HepG2 (cell line): ENCODE measurements around the gene TMEM9B. TPM values are rescaled to one million over a fixed set of nuclear protein-coding genes. Genes with fewer than 3 reads are reported as not detected.

Source experiments
- ATAC-seq: fragments of 200-7000 bp; cut with Tn5 transposase; 3 replicates; pipeline ENCODE4 v1.9.1; 2020; ENCODE audit warnings: mild to moderate bottlenecking, moderate library complexity
- BruUV-seq: library from RNA; stranded (reverse); fragments of 400-500 nt; replicated peaks from 2 replicates; lab custom pipeline; 2021; lab: Mats Ljungman, UMichigan
- CTCF ChIA-PET: fragments of 300-600 bp; formaldehyde crosslinking; extraction: SDS; loops from one replicate; lab custom pipeline; 2021; ENCODE audit warnings: low total read pairs, inconsistent platforms, low intra/inter-chr PET ratio; lab: Yijun Ruan, JAX
- POLR2A ChIA-PET: fragments of 350-600 bp; sonication (Branson Sonifier 250); formaldehyde crosslinking; loops from one replicate; lab custom pipeline; 2020; ENCODE audit warnings: antibody characterized with exemption, inconsistent platforms; lab: Yijun Ruan, JAX
- DNase-seq: peaks from one replicate; pipeline ENCODE4 v3.0.0-alpha.2; 2015; ENCODE audit warnings: low spot score
- FAIRE-seq: peaks from 3 replicates; lab custom pipeline; 2011; peaks lifted over from hg19 to GRCh38; lab: Jason Lieb, UNC
- H2AFZ ChIP-seq: one replicate; pipeline ENCODE4 v1.6.1; 2011; ENCODE audit warnings: low read length, inconsistent platforms
- H3K27ac ChIP-seq: fragments of 300-600 bp; 3 replicates; pipeline ENCODE4 v1.8.0; 2011; ENCODE audit warnings: mixed run types, mild to moderate bottlenecking, mixed read lengths, low read length, inconsistent platforms; ENCODE audit not compliant: insufficient read depth; ENCODE audit errors: extremely low read length
- H3K27me3 ChIP-seq, 2 experiments: fragments of 200-600 bp in 1 of 2; 2 replicates in 1 of 2; 3 replicates in 1 of 2; pipeline versions ENCODE4 v1.6.0 to v1.8.0; 2011; ENCODE audit warnings: low read length in 2 of 2, mild to moderate bottlenecking in 2 of 2, moderate library complexity in 2 of 2, inconsistent platforms in 1 of 2; ENCODE audit not compliant: insufficient read depth in 2 of 2, control insufficient read depth in 1 of 2
- H3K36me3 ChIP-seq, 2 experiments: fragments of 200-600 bp in 1 of 2; replicated peaks in 1 of 2; 2 replicates in 1 of 2; 3 replicates in 1 of 2; pipeline versions ENCODE4 v1.5.1 to v1.8.0; 2011; ENCODE audit warnings: low read length in 2 of 2, inconsistent platforms in 1 of 2; ENCODE audit not compliant: insufficient read depth in 2 of 2, control insufficient read depth in 1 of 2
- H3K4me1 ChIP-seq: 2 replicates; pipeline ENCODE4 v1.5.1; 2012; ENCODE audit warnings: low read length, inconsistent platforms; ENCODE audit not compliant: insufficient read depth
- H3K4me2 ChIP-seq: 2 replicates; pipeline ENCODE4 v1.6.0; 2011; ENCODE audit warnings: low read depth, low read length, inconsistent platforms
- H3K4me3 ChIP-seq, 3 experiments: fragments of 200-600 bp in 1 of 3; sonication (generic), shearing (Covaris generic) in 1 of 3; replicated peaks in 1 of 3; 2 replicates each; pipeline ENCODE4 v1.5.1; 2011 to 2016; ENCODE audit warnings: low read length in 3 of 3, inconsistent platforms in 2 of 3, low read depth in 2 of 3, mild to moderate bottlenecking in 2 of 3, control low read depth in 1 of 3, mixed read lengths in 1 of 3; ENCODE audit not compliant: insufficient read depth in 1 of 3
- H3K79me2 ChIP-seq: one replicate; pipeline ENCODE4 v1.6.1; 2011; ENCODE audit warnings: low read length, inconsistent platforms; ENCODE audit not compliant: insufficient read depth
- H3K9ac ChIP-seq: 2 replicates; pipeline ENCODE4 v1.6.0; 2011; ENCODE audit warnings: mild to moderate bottlenecking, low read depth, low read length, inconsistent platforms; ENCODE audit not compliant: insufficient read depth
- H3K9me3 ChIP-seq: 2 replicates; pipeline ENCODE4 v1.5.1; 2012; ENCODE audit warnings: mild to moderate bottlenecking, low read length
- H4K20me1 ChIP-seq: 2 replicates; pipeline ENCODE4 v1.6.0; 2011; ENCODE audit warnings: inconsistent platforms, mild to moderate bottlenecking, low read length, moderate library complexity; ENCODE audit not compliant: insufficient read depth
- CBFB ChIP-seq: sonication (generic); formaldehyde crosslinking; IDR thresholded peaks from 2 replicates; pipeline ENCODE4 v1.4.0; 2020; ENCODE audit warnings: missing genetic modification reagents
- DMAP1 ChIP-seq: IDR thresholded peaks from 2 replicates; pipeline ENCODE4 v1.6.1; 2016
- FOXO4 ChIP-seq: sonication (generic); formaldehyde crosslinking; conservative IDR thresholded peaks from 2 replicates; pipeline ENCODE4 v1.8.1; 2023; ENCODE audit warnings: missing genetic modification reagents
- HOXA3 ChIP-seq: sonication (generic); formaldehyde crosslinking; IDR thresholded peaks from 2 replicates; pipeline ENCODE4 v1.5.0; 2020; ENCODE audit warnings: missing genetic modification reagents
- KLF6 ChIP-seq: IDR thresholded peaks from 2 replicates; pipeline ENCODE4 v1.8.0; 2016; ENCODE audit warnings: missing biosample characterization, missing genetic modification reagents
- MLLT10 ChIP-seq: sonication (generic); formaldehyde crosslinking; IDR thresholded peaks from 2 replicates; pipeline ENCODE4 v1.4.0; 2020; ENCODE audit warnings: missing genetic modification reagents
- NFE2L1 ChIP-seq: sonication (generic); formaldehyde crosslinking; IDR thresholded peaks from 2 replicates; pipeline ENCODE4 v1.4.0; 2020; ENCODE audit warnings: missing genetic modification reagents, mild to moderate bottlenecking, borderline replicate concordance
- PHF20 ChIP-seq: sonication (generic); formaldehyde crosslinking; IDR thresholded peaks from 2 replicates; pipeline ENCODE4 v1.5.0; 2020; ENCODE audit warnings: mild to moderate bottlenecking, missing genetic modification reagents
- PRMT3 ChIP-seq: sonication (generic); formaldehyde crosslinking; IDR thresholded peaks from 2 replicates; pipeline ENCODE4 v1.8.1; 2022; ENCODE audit warnings: low read depth, mild to moderate bottlenecking, moderate library complexity, missing genetic modification reagents, borderline replicate concordance
- SAFB2 ChIP-seq: sonication (generic); formaldehyde crosslinking; IDR thresholded peaks from 2 replicates; pipeline ENCODE4 v1.5.1; 2020; ENCODE audit warnings: missing genetic modification reagents, low read depth, mild to moderate bottlenecking, borderline replicate concordance
- SKI ChIP-seq: fragments of 450-650 bp; IDR thresholded peaks from one replicate; pipeline ENCODE4 v1.6.1; 2018; ENCODE audit warnings: mild to moderate bottlenecking; ENCODE audit not compliant: partially characterized antibody
- SNAPC2 ChIP-seq: sonication (generic); formaldehyde crosslinking; IDR thresholded peaks from 2 replicates; pipeline ENCODE4 v1.8.1; 2022; ENCODE audit warnings: mild to moderate bottlenecking, missing genetic modification reagents
- SP4 ChIP-seq: sonication (generic); formaldehyde crosslinking; IDR thresholded peaks from 2 replicates; pipeline ENCODE4 v1.8.1; 2023; ENCODE audit warnings: mild to moderate bottlenecking, missing genetic modification reagents
- ZBTB1 ChIP-seq: sonication (generic); formaldehyde crosslinking; IDR thresholded peaks from 2 replicates; pipeline ENCODE4 v1.4.0; 2020; ENCODE audit warnings: missing genetic modification reagents, borderline replicate concordance
- ZNF160 ChIP-seq: sonication (generic); formaldehyde crosslinking; IDR thresholded peaks from 2 replicates; pipeline ENCODE4 v1.8.0; 2022; ENCODE audit warnings: mild to moderate bottlenecking, inconsistent platforms, missing genetic modification reagents
- ZNF253 ChIP-seq: sonication (generic); formaldehyde crosslinking; IDR thresholded peaks from 2 replicates; pipeline ENCODE4 v1.8.0; 2022; ENCODE audit warnings: mild to moderate bottlenecking, missing genetic modification reagents, borderline replicate concordance
- ZNF446 ChIP-seq: sonication (generic); formaldehyde crosslinking; IDR thresholded peaks from 2 replicates; pipeline ENCODE4 v1.5.0; 2020; ENCODE audit warnings: mild to moderate bottlenecking, missing genetic modification reagents
- ZNF687 ChIP-seq: sonication (generic); formaldehyde crosslinking; IDR thresholded peaks from 2 replicates; pipeline ENCODE4 v1.5.1; 2020; ENCODE audit warnings: mild to moderate bottlenecking, missing genetic modification reagents, moderate library complexity
- ZNF768 ChIP-seq: sonication (generic); formaldehyde crosslinking; IDR thresholded peaks from 2 replicates; pipeline ENCODE4 v1.4.0; 2020; ENCODE audit warnings: missing genetic modification reagents
- ZNF790 ChIP-seq: sonication (generic); formaldehyde crosslinking; IDR thresholded peaks from 2 replicates; pipeline ENCODE4 v1.8.0; 2022; ENCODE audit warnings: missing genetic modification reagents, mild to moderate bottlenecking, borderline replicate concordance
- ZSCAN30 ChIP-seq: sonication (generic); formaldehyde crosslinking; IDR thresholded peaks from 2 replicates; pipeline ENCODE4 v1.5.0; 2020; ENCODE audit warnings: mild to moderate bottlenecking, missing genetic modification reagents
- ZSCAN31 ChIP-seq: sonication (generic); formaldehyde crosslinking; IDR thresholded peaks from 2 replicates; pipeline ENCODE4 v1.5.0; 2020; ENCODE audit warnings: low read depth, mild to moderate bottlenecking, missing genetic modification reagents
- WGBS: methylation state at CpG from one replicate; pipeline ENCODE4 v1.1.6; 2017; ENCODE audit warnings: low lambda C conversion rate; 5-methylcytosine and 5-hydroxymethylcytosine counted together
- in situ Hi-C: cut with HindIII; loops from 2 replicates; pipeline ENCODE4 v1.10.0; 2017; ENCODE audit warnings: low pct_unique_long_range_greater_than_20kb; ENCODE audit not compliant: extremely low pct_ligation_motif_present
- intact Hi-C: fragments of 100-400 bp; cut with micrococcal nuclease; formaldehyde crosslinking; loops from one replicate; pipeline ENCODE4 v1.10.0; 2022; ENCODE audit not compliant: unreplicated experiment
- polyA plus RNA-seq, 8 experiments: library from polyadenylated mRNA; depleted of rRNA in 3 of 8; stranded (reverse) in 7 of 8; unstranded in 1 of 8; fragments of >200 nt; fragmentation: Illumina TruSeq in 4 of 8; extraction: Trizol in 4 of 8; gene quantifications; 2 replicates each; pipeline versions ENCODE4 v1.2.1 to v1.2.3, GENCODE V29; 2011 to 2016; ENCODE audit warnings: low read depth in 4 of 8, missing spikeins in 1 of 8, mixed read lengths in 1 of 8; ENCODE audit not compliant: insufficient read depth in 1 of 8
- total RNA-seq, 5 experiments: library from RNA; depleted of rRNA; stranded (reverse); fragments of >200 nt; fragmentation: Illumina TruSeq; extraction: Trizol; gene quantifications; 2 replicates each; pipeline ENCODE4 v1.2.3, GENCODE V29; 2016; ENCODE audit warnings: low read depth in 1 of 5

TMEM9B gene
- total and polyA plus RNA-seq, 2 of the 13 experiments (the other 11 are each of a cell fraction or from before 2014, with no cell fraction given) = 12.4 to 20.8 TPM

DNA sequence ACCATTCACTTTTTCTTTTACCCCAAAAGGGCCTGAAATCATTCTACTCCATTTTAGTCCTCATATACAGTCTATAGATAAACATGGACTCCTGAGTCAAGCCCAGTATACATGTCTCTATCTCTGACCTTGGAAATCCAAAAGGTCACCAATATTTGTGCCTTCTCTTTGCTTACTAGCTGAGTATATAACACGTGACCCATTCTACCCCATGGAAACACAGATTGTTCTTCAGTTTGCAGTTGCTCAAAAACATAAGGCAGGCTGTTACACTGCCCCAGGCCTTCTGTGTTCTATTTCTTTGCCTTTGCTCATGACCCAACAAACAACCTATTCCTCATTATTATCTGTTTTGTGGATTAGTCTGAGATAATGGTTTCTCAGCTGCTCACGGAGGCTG lies 33.8 kb upstream of the TMEM9B start (continued):
- TF ChIP-seq PHF20 (CRISPR knock-in tag) = no peak
- no peak for TF ChIP-seq ZNF160 (CRISPR knock-in tag)
- no peak for TF ChIP-seq DMAP1 (CRISPR knock-in tag)
- TF ChIP-seq HOXA3 (CRISPR knock-in tag) = no peak
- TF ChIP-seq ZNF768 (CRISPR knock-in tag) = no peak
- no peak for TF ChIP-seq ZNF253 (CRISPR knock-in tag)
- TF ChIP-seq, all 625 proteins: peak for 14

DNA sequence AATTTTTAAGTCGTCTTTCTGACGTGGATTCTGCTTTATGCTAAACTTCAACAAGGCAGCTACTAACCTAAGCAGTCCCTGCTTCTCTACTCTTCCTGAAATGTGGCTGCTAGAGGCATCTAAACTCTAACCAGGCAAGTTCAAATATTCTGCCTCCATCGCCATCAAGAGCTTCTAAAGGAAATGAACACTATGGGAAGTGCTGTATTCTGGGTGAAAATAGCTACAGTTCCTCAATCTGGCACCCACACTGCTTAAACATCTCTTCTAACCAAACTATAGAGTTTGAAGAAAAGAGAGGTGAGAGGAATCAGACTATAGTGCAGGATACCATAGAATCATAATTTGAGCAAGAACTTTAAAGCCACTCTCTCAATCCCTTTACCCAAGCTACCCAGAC lies 33.2 kb upstream of the TMEM9B start:
- TF ChIP-seq ZBTB1 (CRISPR knock-in tag) = no peak
- TF ChIP-seq ZNF790 (CRISPR knock-in tag) = no peak
- TF ChIP-seq ZNF446 (CRISPR knock-in tag) = no peak
- TF ChIP-seq CBFB = no peak
- TF ChIP-seq PRMT3 = no peak
- TF ChIP-seq SP4 (CRISPR knock-in tag) = no peak
- TF ChIP-seq ZSCAN30 (CRISPR knock-in tag) = no peak
- TF ChIP-seq KLF6 (CRISPR knock-in tag) = no peak
- no peak for TF ChIP-seq NFE2L1
- no peak for TF ChIP-seq ZSCAN31 (CRISPR knock-in tag)
- TF ChIP-seq SAFB2 = no peak
- no peak for TF ChIP-seq MLLT10 (CRISPR knock-in tag)
- TF ChIP-seq FOXO4 (CRISPR knock-in tag) = no peak
- TF ChIP-seq SNAPC2 (CRISPR knock-in tag) = no peak
- no peak for TF ChIP-seq ZNF687
- TF ChIP-seq SKI = no peak
- no peak overlapping the region for H3K9ac ChIP-seq

More for the DNA sequence above, 33.2 kb upstream of the TMEM9B start:
- Histone ChIP-seq H3K4me2 (no peak overlapping the region), H3K4me3 (no peak overlapping the region), H3K79me2 (no peaks in the 10 kb centered on the region), H3K9me3 (no peaks in the 10 kb centered on the region), H2AFZ (no peak overlapping the region), H3K27me3 (peaks cover 0 to 9% of the 10 kb centered on the region in 2 experiments; a peak in 4 of 5 replicates), H3K4me1 (peaks cover 14% of the 10 kb centered on the region), H4K20me1 (no peaks in the 10 kb centered on the region), H3K36me3 (no peaks in the 10 kb centered on the region), H3K27ac (no peak overlapping the region)
- BruUV-seq = no TSS peak
- CTCF ChIA-PET = no interaction called here
- POLR2A ChIA-PET = interaction anchor here (2.8 kb wide), 1 partner anchor 33 kb away, joined by 8 read pairs; no protein-coding TSS in a partner anchor
- in situ Hi-C loops = no loop called here
- ATAC-seq (no peak), FAIRE-seq (no peak), DNase-seq (no peak)
- intact Hi-C loops = no loop called here
- WGBS = 43% methylated on average over 3 of the region's 3 CpGs
